VCaP (cell line): Measurements from ENCODE around the gene KRTAP1-1.

Experiments used
- H3K27ac ChIP-seq: fragments of 450-650 bp; 2 replicates; pipeline ENCODE4 v1.5.1; 2017
- TF ChIP-seq, protein P1 (sequence below): fragments of 450-650 bp; conservative IDR thresholded peaks from 2 replicates; pipeline ENCODE4 v1.5.1; 2017; ENCODE audit warnings: mild to moderate bottlenecking, moderate library complexity

Gene KRTAP1-1

DNA sequence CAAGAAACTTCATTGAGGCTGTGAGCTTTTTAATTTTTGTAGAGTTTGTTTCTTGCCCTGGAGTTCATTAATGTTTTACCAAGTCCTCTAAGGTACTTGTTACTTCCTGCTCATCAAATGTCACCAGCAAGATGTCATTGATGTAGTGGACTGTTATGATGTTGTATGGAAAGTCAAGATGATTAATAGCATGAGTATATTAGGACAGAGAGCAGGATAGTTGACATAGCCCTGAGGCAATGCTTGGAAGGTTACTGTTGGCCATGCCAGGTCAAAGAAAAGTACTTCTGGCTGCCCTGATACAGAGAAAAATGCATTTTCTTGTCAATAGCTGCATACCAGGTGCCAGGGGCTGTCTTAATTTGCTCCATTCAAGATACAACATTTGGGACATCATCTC is 20.9 kb downstream of the KRTAP1-1 start:
- no peak overlapping the region for H3K27ac ChIP-seq
- TF ChIP-seq, protein P1, sequence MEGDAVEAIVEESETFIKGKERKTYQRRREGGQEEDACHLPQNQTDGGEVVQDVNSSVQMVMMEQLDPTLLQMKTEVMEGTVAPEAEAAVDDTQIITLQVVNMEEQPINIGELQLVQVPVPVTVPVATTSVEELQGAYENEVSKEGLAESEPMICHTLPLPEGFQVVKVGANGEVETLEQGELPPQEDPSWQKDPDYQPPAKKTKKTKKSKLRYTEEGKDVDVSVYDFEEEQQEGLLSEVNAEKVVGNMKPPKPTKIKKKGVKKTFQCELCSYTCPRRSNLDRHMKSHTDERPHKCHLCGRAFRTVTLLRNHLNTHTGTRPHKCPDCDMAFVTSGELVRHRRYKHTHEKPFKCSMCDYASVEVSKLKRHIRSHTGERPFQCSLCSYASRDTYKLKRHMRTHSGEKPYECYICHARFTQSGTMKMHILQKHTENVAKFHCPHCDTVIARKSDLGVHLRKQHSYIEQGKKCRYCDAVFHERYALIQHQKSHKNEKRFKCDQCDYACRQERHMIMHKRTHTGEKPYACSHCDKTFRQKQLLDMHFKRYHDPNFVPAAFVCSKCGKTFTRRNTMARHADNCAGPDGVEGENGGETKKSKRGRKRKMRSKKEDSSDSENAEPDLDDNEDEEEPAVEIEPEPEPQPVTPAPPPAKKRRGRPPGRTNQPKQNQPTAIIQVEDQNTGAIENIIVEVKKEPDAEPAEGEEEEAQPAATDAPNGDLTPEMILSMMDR, result no peak

- TF ChIP-seq, protein P1, result no peak
- H3K27ac ChIP-seq, result no peak overlapping the region
Observed at GRCh38 chr17:41019415-41019814, 21.8 kb downstream of the KRTAP1-1 start.

DNA sequence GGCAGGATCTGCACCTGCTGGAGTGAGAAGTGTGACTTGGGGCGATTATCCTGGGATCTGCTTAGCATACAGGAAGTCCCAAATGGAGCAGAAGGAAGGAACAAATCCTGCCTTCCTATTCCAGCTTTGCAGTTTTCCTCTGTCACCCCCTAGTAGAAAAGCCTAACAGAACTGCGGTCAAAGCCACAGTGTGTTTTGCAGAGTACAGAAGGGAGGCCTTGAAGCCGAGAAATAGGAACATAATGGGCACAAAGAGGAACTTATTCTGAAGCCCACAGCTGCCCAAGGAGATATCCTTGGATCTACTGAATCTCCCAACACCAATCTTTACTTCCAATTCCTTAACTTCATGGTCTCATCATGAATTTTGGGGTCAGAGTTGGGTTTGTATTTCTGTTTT is 22.7 kb downstream of the KRTAP1-1 start:
- no peak overlapping the region for H3K27ac ChIP-seq
- TF ChIP-seq, protein P1, result no peak

DNA sequence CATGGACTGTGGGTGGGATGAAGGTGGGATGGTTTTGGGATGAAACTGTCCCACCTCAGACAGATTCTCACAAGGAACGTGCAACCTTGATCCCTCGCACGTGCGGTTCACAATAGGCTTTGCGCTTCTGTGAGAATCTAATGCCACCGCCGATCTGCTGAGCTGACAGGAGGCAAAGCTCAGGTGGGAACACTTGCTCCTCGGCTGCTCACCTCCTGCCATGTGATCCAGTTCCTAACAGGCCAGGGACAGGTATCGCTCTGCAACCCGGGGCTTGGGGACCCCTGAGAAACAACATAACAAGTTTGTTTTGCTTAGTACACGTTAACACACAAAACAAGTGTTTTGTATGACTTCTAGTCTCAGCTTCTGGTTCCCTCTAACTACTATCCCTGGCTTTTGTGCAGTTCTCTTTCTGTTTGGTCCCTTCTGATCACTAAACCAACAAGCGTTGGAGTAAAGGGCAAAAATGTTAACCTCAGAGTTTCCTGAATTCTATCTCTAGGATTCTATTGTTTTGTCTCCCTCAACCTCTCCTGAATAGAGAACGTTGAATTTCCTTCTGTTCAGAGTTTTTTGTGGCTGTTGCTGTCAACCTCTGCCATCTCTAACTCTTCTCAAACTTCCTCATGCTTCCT is 24.6 kb downstream of the KRTAP1-1 start:
- TF ChIP-seq, protein P1, result no peak
- no peak overlapping the region for H3K27ac ChIP-seq

DNA sequence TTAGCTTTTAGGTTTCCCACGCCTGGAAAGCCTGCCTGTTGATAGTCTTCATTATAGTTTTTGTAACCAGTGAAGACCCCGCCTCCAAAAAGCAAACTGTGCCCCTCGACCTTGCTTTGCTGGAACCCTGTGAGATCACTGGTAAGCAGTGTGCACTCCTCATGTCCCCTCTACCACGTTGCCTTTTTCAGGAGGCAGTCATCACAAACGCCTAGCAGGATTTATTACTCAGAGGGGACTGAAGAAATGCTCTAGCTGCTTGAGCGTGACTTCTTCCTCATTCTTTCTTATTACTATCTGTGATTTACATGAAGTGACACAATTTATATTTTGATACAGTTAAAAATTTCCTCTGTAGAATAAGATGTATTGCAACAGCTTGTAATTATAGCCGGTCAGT is 25.8 kb downstream of the KRTAP1-1 start:
- TF ChIP-seq, protein P1, result no peak
- H3K27ac ChIP-seq, result no peak overlapping the region

DNA sequence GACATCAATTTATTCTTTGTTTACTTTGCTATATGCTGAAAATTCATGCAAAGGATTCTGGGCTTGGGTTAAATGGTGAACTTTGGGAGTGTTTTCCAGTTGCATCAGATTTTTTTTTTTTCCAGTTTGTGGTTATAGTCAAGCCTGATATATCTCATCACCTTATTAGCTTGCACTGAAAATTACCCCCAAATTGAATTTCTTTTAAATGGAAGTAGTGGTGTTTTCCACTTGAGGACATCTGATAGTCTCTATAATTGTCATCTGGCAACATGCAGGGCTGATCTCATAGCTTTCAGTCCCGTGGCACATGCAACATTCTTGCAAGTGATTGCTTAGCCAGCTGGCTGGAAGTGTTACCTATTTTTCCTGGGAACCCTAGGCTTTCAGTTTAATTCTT is 27.6 kb downstream of the KRTAP1-1 start:
- TF ChIP-seq, protein P1, result no peak
- no peak overlapping the region for H3K27ac ChIP-seq

DNA sequence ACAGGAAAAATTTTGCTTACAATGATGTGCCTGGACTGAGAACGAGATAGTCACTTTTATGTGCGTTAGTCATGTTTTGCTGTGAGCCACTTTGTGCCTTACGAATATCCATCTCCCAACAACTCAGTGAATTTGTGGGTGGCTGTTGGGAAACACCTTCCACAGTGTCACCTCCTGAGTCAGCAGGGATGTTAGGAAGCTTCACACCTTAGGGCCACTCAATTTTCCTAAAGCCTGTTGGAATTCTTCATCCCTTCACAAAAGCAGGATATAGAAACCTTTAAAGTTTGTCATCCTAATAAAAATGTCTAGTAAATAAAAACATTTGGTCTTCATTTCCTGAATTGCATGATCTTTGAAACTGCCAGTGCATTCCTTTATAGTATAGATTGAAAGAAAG is 28.1 kb downstream of the KRTAP1-1 start:
- no peak overlapping the region for H3K27ac ChIP-seq
- TF ChIP-seq, protein P1, result no peak
